Fibroblast of lung (primary cell): Measurements from ENCODE around the gene KIF6.

Experiments used
- EZH2 ChIP-seq: IDR thresholded peaks from 2 replicates; pipeline ENCODE4 v1.5.1; 2012; ENCODE audit warnings: low read length, control low read depth, mild to moderate bottlenecking; ENCODE audit errors: missing control alignments
- TF ChIP-seq, protein P1 (sequence below), 2 donors: IDR thresholded peaks in 1 of 2; conservative IDR thresholded peaks in 1 of 2; 1 replicate in 1 of 2; 2 replicates in 1 of 2; pipeline ENCODE4 v1.5.1; 2011 to 2012; ENCODE audit warnings: low read length in 2 of 2, control low read depth in 1 of 2, inconsistent platforms in 1 of 2, low read depth in 1 of 2, mild to moderate bottlenecking in 1 of 2

DNA sequence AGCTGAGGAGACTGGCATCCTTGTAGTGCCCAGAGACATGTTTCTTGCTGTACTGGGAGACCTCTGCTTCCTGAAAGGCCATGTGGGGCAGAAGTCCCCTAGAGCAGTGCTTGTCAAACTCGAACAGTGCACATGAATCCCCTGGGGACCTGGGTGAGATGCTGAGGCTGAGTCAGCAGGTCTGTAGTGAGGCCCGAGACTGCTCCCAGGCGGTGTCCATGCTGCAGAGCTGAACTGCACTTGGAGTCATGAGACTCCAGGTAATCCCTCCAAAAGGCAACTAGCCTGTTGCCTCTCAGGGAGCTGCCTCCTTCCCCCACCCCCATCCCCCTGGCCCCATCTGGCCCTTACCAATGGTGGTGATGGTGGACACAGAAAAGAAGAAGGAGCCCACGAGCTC, 414.7 kb downstream of the KIF6 start:
- TF ChIP-seq, protein P1, sequence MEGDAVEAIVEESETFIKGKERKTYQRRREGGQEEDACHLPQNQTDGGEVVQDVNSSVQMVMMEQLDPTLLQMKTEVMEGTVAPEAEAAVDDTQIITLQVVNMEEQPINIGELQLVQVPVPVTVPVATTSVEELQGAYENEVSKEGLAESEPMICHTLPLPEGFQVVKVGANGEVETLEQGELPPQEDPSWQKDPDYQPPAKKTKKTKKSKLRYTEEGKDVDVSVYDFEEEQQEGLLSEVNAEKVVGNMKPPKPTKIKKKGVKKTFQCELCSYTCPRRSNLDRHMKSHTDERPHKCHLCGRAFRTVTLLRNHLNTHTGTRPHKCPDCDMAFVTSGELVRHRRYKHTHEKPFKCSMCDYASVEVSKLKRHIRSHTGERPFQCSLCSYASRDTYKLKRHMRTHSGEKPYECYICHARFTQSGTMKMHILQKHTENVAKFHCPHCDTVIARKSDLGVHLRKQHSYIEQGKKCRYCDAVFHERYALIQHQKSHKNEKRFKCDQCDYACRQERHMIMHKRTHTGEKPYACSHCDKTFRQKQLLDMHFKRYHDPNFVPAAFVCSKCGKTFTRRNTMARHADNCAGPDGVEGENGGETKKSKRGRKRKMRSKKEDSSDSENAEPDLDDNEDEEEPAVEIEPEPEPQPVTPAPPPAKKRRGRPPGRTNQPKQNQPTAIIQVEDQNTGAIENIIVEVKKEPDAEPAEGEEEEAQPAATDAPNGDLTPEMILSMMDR (conservative IDR thresholded peaks at IDR 0.05 in 1 of 2, IDR thresholded peaks at IDR 0.05 in 1 of 2; ENCODE audit: low read depth in 1 of 2, low read length in 2 of 2) = no peak
- TF ChIP-seq EZH2 = no peak
